Measurements from ENCODE around the gene TM9SF1.

Gene TM9SF1

DNA sequence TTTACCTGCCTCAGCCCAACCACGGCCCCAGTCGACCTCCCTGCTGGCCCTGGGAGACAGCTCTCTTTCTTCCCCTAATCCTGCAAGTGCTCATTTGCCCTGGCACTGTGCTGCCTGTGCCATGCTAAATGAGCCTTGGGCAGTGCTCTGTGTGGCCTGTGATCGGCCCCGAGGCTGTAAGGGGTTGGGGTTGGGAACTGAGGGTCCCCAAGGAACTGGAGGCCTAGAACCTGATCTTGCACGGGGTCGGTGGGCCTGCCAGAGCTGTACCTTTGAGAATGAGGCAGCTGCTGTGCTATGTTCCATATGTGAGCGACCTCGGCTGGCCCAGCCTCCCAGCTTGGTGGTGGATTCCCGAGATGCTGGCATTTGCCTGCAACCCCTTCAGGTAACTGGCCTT is 45.2 kb downstream of the TM9SF1 start:
- DNase-seq = no peak

DNA sequence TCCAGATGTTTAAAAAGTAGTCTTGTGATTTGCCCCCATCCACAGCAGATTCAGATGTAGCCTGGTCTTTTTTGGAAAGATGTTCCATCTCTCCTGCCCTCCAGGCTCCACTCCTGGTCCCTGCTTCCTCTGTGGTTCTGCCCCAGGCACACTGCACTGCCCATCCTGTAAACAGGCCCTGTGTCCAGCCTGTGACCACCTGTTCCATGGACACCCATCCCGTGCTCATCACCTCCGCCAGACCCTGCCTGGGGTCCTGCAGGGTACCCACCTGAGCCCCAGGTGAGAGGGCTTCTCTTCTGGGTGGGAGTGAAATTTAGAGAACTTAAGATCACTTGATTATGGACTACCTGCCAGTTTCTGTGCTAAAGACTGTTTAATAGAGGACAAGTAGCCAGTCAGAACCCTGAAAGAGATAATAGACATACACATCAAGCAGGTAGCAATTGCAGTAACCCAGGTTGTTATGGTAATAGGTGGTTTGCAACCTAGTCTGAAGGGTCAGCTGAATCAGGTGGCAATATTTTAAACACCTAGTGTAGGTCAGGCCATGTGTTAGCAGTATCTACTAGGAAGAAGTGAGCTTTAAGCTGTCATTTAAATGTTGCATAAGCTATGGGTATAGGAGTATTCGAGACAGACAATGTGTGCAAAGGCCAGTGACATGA is 45.8 kb downstream of the TM9SF1 start:
- no peak for DNase-seq

DNA sequence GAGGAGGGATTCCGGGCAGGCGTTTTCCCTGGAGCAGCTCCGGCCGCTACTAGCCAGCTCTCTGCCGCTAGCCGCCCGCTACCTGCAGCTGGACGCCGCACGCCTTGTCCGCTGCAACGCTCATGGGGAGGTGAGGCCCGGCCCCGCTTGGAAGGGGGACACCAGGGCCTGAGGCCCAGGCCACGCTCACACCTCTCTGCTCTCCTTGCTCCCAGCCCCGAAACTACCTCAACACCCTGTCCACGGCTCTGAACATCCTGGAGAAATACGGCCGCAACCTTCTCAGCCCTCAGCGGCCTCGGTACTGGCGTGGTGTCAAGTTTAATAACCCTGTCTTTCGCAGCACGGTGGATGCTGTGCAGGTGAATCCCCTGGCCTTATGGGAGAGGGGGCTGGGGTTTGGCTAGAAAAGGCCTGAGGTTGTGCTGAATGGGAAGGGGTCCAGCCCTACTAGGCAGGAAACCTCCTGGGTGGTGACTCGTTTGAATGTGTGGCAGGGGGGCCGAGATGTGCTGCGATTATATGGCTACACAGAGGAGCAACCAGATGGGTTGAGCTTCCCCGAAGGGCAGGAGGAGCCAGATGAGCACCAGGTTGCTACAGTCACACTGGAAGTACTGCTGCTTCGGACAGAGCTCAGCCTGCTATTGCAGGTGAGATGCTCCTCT is 47.3 kb downstream of the TM9SF1 start:
- DNase-seq = no peak

DNA sequence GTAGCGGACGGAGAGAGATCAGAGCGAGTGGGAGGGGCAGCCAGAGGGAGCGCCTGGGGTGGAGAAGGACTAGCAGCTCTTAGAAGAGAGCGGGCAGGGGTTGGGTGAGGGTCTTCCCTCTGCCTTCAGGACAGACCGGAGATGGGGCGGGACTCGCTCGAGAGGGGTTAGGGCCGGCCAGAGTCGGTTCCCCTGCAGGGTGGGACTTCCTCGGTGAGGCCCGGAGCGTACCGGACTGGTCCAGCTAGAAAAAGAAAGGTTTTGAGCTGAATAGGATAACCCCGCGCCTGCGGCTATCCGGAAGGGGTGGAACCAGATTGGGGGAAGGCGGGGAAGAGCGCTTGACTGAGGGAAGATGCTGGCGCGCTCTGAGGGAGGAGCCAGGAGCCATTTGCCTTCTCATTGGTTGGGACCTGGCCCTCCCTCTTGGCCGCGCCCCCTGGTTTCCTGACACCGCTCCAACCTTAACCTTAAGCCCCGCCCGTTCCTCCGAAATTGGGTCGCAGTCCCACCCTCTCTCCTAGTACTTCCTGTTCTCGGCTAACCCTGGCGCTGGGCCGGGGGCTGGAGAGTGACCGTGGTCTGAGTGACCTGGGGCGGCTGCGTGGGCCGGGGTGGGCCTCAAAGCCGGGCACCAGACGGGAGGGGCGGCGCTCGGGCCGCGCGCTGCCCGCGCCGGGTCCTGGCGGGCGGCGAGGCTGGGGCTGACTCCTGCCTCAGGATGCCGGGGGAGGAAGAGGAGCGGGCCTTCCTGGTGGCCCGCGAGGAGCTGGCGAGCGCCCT is 48.1 kb downstream of the TM9SF1 start, which contains the start of gene RNF31:
Gene RNF31, plus strand, starts transcription at position 521 of the 783 bp plus-strand sequence. Its CDS starts 201 bp downstream, at position 722.
- peak; percentile 99 for DNase-seq

DNA sequence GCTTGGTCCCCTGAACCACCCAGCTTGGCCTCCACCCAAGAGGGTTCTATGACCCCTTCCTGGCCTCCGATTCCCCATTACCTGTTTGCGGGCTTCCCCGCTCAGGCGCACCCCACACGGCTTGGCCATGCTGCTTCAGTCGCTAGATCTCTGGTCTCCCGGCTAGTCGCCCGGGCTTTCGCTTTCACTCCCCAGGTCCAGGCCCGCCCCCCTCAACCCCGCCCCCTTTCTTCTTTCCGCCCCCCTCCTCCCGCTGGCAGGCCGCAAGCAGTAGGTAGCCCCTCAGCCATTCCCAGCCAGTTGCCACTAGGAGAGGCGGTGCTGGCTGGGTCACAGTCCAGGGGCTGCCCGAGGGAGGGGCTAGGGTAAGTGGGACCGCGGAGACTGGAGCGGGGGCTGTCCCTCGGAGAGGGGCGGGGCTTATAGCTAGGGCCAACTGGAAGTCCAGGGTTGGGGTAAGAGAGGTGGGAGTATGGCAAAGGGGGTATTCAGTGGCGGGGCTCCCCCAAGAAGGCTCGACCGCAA is 48.7 kb downstream of the TM9SF1 start, which contains the start of gene PSME2:
Gene PSME2, minus strand, starts transcription at position 158 of the 525 bp plus-strand sequence. Its CDS starts 29 bp downstream, at position 129.
- peak; percentile 98 for DNase-seq

DNA sequence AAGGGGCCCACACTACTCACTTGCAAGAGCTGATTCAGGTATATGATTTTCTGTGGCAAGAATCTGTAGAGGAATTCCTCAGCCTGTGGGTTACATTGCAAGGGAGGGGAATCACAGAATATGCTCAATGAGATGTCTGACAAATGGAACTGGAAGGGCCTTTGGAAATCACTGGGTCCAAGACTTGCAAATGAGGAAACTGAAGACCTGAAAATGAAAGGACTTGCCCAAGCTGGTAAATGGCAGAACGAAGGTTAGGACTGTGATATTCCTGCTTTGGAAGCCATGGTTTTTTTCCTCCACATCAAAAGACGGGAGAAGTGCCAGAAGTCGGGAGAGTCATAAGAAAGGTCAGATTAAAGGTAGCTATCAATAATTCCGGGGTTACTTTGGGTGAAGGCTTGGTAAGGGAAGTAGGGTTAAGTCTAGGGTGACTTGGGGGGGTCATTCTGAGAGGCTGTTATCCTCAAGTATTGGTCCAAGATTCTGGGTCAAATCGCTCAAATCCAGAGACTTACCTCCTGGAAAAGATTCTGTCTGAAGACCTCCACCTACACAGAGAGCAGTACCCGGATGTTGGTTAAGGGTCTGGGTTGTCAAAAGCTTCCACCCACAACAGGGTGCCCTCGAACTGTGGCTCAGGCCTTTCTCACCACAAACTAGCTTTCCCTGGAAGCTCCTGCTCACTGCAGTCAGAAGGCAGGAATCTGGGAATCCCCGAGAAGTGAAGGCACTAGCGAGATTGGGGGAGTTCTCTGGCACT is 49.4 kb downstream of the TM9SF1 start:
- DNase-seq = peak; percentile 87

DNA sequence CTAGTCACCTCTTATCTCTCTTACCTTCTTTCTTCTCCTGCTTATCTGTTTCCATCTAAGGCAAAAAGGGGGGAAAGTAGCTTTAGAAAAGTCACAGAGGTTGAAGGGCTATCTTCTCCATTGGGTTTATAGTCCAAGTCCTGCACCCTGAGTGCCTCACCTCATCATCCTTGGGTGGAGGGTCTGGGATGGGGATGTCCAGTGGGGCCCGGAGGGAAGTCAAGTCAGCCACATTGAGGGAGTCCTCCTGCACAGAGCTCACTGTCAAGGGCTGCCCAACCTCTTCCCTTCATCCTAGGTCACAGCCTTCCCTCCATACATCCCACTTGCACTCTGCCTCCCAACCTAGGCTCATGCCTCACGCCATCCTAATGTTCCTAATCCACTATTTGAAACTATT is 50.0 kb downstream of the TM9SF1 start:
- DNase-seq = no peak

DNA sequence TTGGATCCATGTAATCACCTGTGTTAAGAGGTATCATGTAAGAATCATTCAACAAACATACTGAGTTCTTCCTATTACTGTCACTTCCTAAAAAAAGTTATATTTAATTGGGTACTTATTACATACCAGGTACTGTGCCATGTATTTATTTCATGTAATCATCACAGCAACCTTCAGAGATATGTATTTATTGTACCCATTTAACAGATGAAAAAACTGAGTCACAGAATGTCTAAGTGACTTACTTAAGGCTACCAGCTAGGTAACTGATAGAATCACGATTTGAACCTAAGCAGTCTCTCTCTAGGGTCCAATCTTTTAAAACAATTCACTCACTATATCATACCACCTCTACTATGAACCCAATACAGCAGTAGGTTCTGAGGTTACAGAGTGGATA is 50.8 kb downstream of the TM9SF1 start:
- no peak for DNase-seq

DNA sequence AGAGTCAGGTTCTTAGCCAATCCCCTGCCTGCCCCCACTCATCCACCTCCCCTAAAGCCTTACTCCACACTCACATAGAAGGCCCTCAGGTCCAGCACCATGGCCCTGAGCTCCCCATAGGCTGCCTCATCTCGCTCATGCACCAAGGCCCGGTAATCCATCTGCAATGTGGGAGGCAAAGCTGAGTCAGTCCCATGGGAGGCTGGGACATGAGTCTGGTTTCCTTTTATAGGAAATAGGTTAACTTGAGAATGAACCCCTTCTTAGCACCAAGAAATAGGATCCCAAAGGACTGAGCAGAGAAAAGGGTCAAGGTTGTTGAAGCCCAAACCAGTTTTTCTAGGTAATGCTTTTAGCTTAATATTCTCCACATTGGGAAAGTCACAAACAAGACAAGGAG is 51.7 kb downstream of the TM9SF1 start:
- DNase-seq = peak; percentile 12

DNA sequence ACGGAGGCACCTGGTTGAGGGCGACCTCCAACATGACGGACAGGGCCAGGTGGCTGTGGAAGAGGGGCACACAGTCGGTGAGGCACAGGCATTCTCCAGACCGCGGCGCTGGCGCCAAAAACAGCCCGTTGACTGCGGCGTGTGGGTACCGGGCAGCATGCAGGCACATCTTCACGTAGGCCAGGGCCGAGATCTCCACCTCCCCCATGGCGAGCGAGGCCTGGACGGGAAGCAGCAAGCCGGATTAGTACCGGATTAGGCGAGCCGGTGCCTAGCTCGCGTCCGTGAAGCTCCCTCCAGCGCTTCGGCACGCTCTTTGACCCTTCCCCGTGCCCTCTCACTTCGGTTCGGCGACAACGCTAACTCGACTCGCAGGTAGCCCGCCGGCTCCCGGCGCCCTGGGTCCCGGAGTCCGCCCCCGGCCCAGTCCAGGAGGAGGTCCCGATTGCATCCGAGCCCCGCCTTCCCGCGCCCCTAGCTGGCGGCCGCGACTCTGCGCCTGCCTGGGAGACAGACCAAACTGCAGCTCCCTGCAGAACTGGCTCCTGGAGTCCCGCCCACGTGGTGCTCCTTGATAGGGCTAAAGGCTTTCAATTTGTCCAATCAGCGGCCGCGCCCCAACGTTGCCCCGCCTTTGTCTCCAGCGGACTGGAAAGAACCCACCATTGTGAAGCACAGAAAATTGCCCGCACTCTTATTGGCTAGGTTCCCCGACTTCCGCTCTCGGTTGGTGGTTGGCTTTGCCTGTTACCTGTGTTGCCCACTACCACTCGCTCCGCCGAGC is 54.0 kb downstream of the TM9SF1 start, which contains the start of gene EMC9:
Gene EMC9, minus strand, starts transcription at position 495 of the 784 bp plus-strand sequence. Its CDS starts 287 bp downstream, at position 208.
- DNase-seq = peak; percentile 100

DNA sequence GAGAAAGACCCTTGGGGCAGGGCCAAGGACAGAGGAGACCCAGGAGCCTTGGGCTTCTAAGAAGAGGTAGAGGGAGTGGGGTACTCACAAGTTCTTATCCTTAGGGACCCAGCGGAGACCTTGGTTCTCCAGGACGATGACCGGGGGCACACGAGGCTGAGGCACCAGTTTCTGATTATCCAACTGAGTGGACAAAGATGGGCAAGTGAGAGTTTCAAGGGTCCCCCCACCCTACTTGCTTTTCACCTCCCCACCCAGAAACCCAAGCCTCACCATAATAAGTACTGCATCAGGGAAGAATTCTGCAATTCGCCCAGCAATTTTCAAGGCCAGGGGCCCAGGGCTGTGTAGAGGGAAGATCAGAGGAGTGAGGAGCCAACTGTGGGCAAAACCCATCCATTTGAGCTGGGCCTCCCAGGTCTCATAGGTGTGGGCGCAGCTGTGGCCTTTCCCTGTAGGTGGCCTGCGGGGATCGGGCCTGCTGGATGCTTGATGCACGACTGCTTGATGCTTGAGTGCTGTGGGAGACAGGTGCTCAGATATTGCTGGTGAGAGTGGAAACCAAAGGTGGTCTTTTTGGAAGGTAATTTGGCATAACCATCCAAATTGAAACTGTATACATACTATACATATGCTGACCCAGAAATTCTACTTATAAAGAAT is 55.8 kb downstream of the TM9SF1 start:
- DNase-seq = no peak

Measured in inflammatory macrophage treated with lipopolysaccharide for 4 hours (primary cell).